Activated CD8-positive, alpha-beta T cell treated with anti-CD3 and anti-CD28 coated beads, Interleukin-2, amount 10 ng/mL, durations not matched to agents 7 days and 5 days (primary cell): ENCODE data around the gene RUBCNL. TPM values are rescaled to one million over a fixed set of nuclear protein-coding genes. Genes with fewer than 3 reads are reported as not detected.
A peak's percentile ranks its signal among the peaks of the same experiment; 100 is the strongest.

Source experiments
- ATAC-seq: fragments of 150-1000 bp; cut with Tn5 transposase; one replicate; pipeline ENCODE4 v1.10.0; 2021; ENCODE audit warnings: moderate library complexity
- CTCF ChIA-PET: fragments of 350-600 bp; sonication (Branson Sonifier 250); formaldehyde crosslinking; loops from one replicate; lab custom pipeline; 2021; ENCODE audit warnings: antibody characterized with exemption; lab: Charles Lee
- POLR2A ChIA-PET: fragments of 350-600 bp; sonication (Branson Sonifier 250); formaldehyde crosslinking; loops from one replicate; lab custom pipeline; 2021; ENCODE audit warnings: antibody characterized with exemption; lab: Charles Lee
- DNase-seq: peaks from one replicate; pipeline ENCODE4 v3.0.0-alpha.2; 2020
- H3K27ac Mint-ChIP-seq: one replicate; pipeline ENCODE4 v1.8.0; 2021; ENCODE audit warnings: mild to moderate bottlenecking, mixed read lengths
- H3K27me3 Mint-ChIP-seq: one replicate; pipeline ENCODE4 v1.8.0; 2021; ENCODE audit warnings: low read depth, mixed read lengths
- H3K36me3 Mint-ChIP-seq: one replicate; pipeline ENCODE4 v1.8.0; 2021; ENCODE audit warnings: low read depth, mixed read lengths
- H3K4me1 Mint-ChIP-seq: one replicate; pipeline ENCODE4 v1.8.0; 2021; ENCODE audit warnings: low read depth, mixed read lengths
- H3K4me3 Mint-ChIP-seq: one replicate; pipeline ENCODE4 v1.8.0; 2021; ENCODE audit warnings: mild to moderate bottlenecking, mixed read lengths
- H3K9me3 Mint-ChIP-seq: one replicate; pipeline ENCODE4 v1.8.0; 2022; ENCODE audit warnings: mixed read lengths; ENCODE audit not compliant: insufficient read depth
- total RNA-seq, 2 experiments: library from RNA; stranded (reverse); gene quantifications; one replicate each; pipeline ENCODE4 v1.2.3, GENCODE V29; 2021

The RUBCNL gene
- total RNA-seq, 2 experiments from 2014 or later = 0.21 TPM; not detected in 1

- no peak for ATAC-seq
- Mint-ChIP-seq H3K27me3 (no peaks in the 10 kb centered on the region), H3K4me1 (peaks cover 28% of the 10 kb centered on the region), H3K27ac (no peak overlapping the region), H3K4me3 (no peak overlapping the region), H3K9me3 (peaks cover 19% of the 10 kb centered on the region), H3K36me3 (peaks cover 29% of the 10 kb centered on the region)
- POLR2A ChIA-PET = no interaction called here
- CTCF ChIA-PET = interaction anchor here (1.2 kb wide), 1 partner anchor 18 kb away, joined by 3 read pairs; no protein-coding TSS in a partner anchor
- DNase-seq = no peak
Observed at GRCh38 chr13:46315491-46316075, 71.5 kb downstream of the RUBCNL start.

DNA sequence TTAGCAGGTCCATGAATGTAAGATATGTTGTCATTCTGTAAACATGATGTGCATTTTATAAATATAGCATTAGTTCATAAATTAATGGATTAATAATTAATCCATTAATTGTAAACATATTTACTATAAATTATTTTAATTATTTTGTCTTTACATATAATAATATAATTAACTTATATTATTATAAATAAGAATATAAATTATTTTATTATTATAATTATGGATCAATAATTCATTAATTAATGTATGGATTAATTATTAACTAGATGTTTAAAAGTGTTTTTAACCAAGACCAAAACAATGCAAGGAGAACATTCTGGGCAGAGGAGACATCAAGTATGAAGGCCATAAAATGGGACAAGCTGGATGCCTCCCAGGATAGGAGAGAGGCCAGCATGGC lies 72.0 kb downstream of the RUBCNL start:
- no peak overlapping the region for H3K27ac Mint-ChIP-seq
- H3K4me1 Mint-ChIP-seq = peaks cover 23% of the 10 kb centered on the region
- H3K4me3 Mint-ChIP-seq = no peak overlapping the region
- POLR2A ChIA-PET = no interaction called here
- no peak for DNase-seq
- H3K36me3 Mint-ChIP-seq = peaks cover 29% of the 10 kb centered on the region
- CTCF ChIA-PET = interaction anchor here (1.1 to 2.6 kb wide), 6 partner anchors 13 to 691 kb away, joined by 3 to 22 read pairs (median 4); no protein-coding TSS in a partner anchor
- no peaks in the 10 kb centered on the region for H3K27me3 Mint-ChIP-seq
- no peak for ATAC-seq
- H3K9me3 Mint-ChIP-seq = peaks cover 22% of the 10 kb centered on the region

DNA sequence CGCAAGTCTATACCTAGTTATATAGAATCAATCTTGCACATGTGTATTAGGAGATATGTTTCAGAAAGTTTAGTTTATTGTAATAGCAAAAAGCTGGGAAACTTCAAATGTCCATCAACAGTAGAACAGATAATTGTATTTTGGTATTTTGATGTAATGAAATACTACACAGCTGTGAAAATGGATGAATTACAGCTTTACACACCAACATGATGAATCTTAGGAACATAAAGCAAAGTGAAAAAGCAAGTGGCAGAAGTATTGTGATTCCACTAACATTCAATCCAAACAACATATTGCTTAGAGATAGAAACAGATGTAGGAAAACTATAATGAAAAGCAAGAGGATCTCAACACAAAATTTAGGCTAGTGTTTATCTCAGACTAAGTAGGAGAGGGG lies 72.5 kb downstream of the RUBCNL start:
- H3K27ac Mint-ChIP-seq = no peak overlapping the region
- POLR2A ChIA-PET = no interaction called here

GRCh38 chr13:46313432-46314257 lies 73.4 kb downstream of the RUBCNL start:
- H3K4me3 Mint-ChIP-seq = peak overlapping the region; percentile 57

More for the DNA sequence above, 72.5 kb downstream of the RUBCNL start:
- H3K4me1 Mint-ChIP-seq = peaks cover 23% of the 10 kb centered on the region
- ATAC-seq (no peak), DNase-seq (no peak)
- H3K27me3 Mint-ChIP-seq = no peaks in the 10 kb centered on the region
- peaks cover 22% of the 10 kb centered on the region for H3K9me3 Mint-ChIP-seq
- no peak overlapping the region for H3K4me3 Mint-ChIP-seq
- peaks cover 32% of the 10 kb centered on the region for H3K36me3 Mint-ChIP-seq
- CTCF ChIA-PET = interaction anchor here (1.1 to 2.6 kb wide), 6 partner anchors 10 to 691 kb away, joined by 3 to 22 read pairs (median 6); no protein-coding TSS in a partner anchor

GRCh38 chr13:46313024-46313423 lies 74.0 kb downstream of the RUBCNL start:
- ChIA-PET CTCF (interaction anchor here (1.0 to 2.6 kb wide), 9 partner anchors 9 to 689 kb away, joined by 3 to 22 read pairs (median 4); no protein-coding TSS in a partner anchor), POLR2A (interaction anchor here (0.7 kb wide), 1 partner anchor 171 kb away, joined by 3 read pairs; no protein-coding TSS in a partner anchor)
- no peak overlapping the region for H3K27ac Mint-ChIP-seq
- peaks cover 22% of the 10 kb centered on the region for H3K9me3 Mint-ChIP-seq
- DNase-seq = no peak
- peaks cover 32% of the 10 kb centered on the region for H3K36me3 Mint-ChIP-seq
- no peaks in the 10 kb centered on the region for H3K27me3 Mint-ChIP-seq
- no peak for ATAC-seq
- no peak overlapping the region for H3K4me3 Mint-ChIP-seq
- H3K4me1 Mint-ChIP-seq = peaks cover 23% of the 10 kb centered on the region

More at GRCh38 chr13:46313432-46314257, 73.4 kb downstream of the RUBCNL start:
- DNase-seq (no peak), ATAC-seq (peak; percentile 57)
- Mint-ChIP-seq H3K27ac (peak overlapping the region; percentile 87), H3K27me3 (no peaks in the 10 kb centered on the region), H3K9me3 (peaks cover 22% of the 10 kb centered on the region), H3K36me3 (peaks cover 32% of the 10 kb centered on the region), H3K4me1 (peaks cover 23% of the 10 kb centered on the region)
- ChIA-PET POLR2A (interaction anchor here (0.7 to 1.0 kb wide), 4 partner anchors 18 to 262 kb away, joined by 3 to 4 read pairs (median 3); no protein-coding TSS in a partner anchor), CTCF (interaction anchor here (0.7 to 2.6 kb wide), 12 partner anchors 8 to 829 kb away, joined by 3 to 22 read pairs (median 4); no protein-coding TSS in a partner anchor)

GRCh38 chr13:46311217-46311616 lies 75.8 kb downstream of the RUBCNL start:
- Mint-ChIP-seq H3K27me3 (no peaks in the 10 kb centered on the region), H3K36me3 (peaks cover 30% of the 10 kb centered on the region), H3K9me3 (peaks cover 22% of the 10 kb centered on the region), H3K4me1 (peaks cover 18% of the 10 kb centered on the region), H3K4me3 (no peak overlapping the region), H3K27ac (no peak overlapping the region)
- CTCF ChIA-PET = interaction anchor here (1.5 to 1.7 kb wide), 2 partner anchors 13 to 14 kb away, joined by 3 read pairs; no protein-coding TSS in a partner anchor
- ATAC-seq (no peak), DNase-seq (no peak)
- POLR2A ChIA-PET = no interaction called here

DNA sequence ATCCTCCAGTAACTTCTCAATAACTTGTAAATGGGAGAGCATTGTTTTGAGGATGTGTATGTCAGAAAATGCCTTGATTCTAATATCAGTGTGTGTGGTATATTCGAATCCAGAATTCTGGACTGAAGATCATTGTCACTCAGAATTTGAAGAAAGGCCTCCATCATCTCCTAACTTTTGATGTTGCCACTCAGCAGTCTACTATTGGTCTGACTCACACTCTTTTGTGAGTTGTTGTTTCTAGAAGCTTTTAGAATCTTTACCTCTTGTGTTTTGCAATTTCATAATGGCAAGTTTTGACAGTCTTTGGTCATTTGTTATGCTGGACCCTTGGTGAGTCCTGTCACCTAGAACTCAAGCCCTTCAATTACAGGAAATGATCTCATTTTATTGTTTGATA lies 77.0 kb downstream of the RUBCNL start:
- no peak overlapping the region for H3K27ac Mint-ChIP-seq
- peaks cover 22% of the 10 kb centered on the region for H3K9me3 Mint-ChIP-seq
- no peak overlapping the region for H3K4me3 Mint-ChIP-seq
- CTCF ChIA-PET = interaction anchor here (1.2 to 1.7 kb wide), 3 partner anchors 11 to 13 kb away, joined by 3 to 4 read pairs (median 3); no protein-coding TSS in a partner anchor
- ATAC-seq = no peak
- H3K4me1 Mint-ChIP-seq = peaks cover 15% of the 10 kb centered on the region
- DNase-seq = no peak
- POLR2A ChIA-PET = no interaction called here
- H3K36me3 Mint-ChIP-seq = peaks cover 26% of the 10 kb centered on the region
- H3K27me3 Mint-ChIP-seq = no peaks in the 10 kb centered on the region

- Mint-ChIP-seq H3K36me3 (peaks cover 16% of the 10 kb centered on the region), H3K4me1 (peaks cover 15% of the 10 kb centered on the region), H3K9me3 (peaks cover 13% of the 10 kb centered on the region), H3K27me3 (no peaks in the 10 kb centered on the region), H3K4me3 (no peak overlapping the region), H3K27ac (no peak overlapping the region)
- CTCF ChIA-PET = interaction anchor here (1.9 kb wide), 1 partner anchor 14 kb away, joined by 7 read pairs; no protein-coding TSS in a partner anchor
- POLR2A ChIA-PET = interaction anchor here (1.0 kb wide), 1 partner anchor 11 kb away, joined by 3 read pairs; no protein-coding TSS in a partner anchor
- ATAC-seq (no peak), DNase-seq (no peak)
Observed at GRCh38 chr13:46307554-46307953, 79.5 kb downstream of the RUBCNL start.

- Mint-ChIP-seq H3K4me3 (no peak overlapping the region), H3K27me3 (no peaks in the 10 kb centered on the region), H3K27ac (no peak overlapping the region), H3K9me3 (peaks cover 6% of the 10 kb centered on the region), H3K4me1 (peaks cover 14% of the 10 kb centered on the region), H3K36me3 (peaks cover 15% of the 10 kb centered on the region)
- CTCF ChIA-PET = interaction anchor here (0.6 to 2.3 kb wide), 6 partner anchors 9 to 767 kb away, joined by 3 to 9 read pairs (median 4); no protein-coding TSS in a partner anchor
- ATAC-seq (no peak), DNase-seq (no peak)
- POLR2A ChIA-PET = interaction anchor here (0.6 kb wide), 1 partner anchor 63 kb away, joined by 5 read pairs; no protein-coding TSS in a partner anchor
Observed at GRCh38 chr13:46304546-46304945, 82.5 kb downstream of the RUBCNL start.

DNA sequence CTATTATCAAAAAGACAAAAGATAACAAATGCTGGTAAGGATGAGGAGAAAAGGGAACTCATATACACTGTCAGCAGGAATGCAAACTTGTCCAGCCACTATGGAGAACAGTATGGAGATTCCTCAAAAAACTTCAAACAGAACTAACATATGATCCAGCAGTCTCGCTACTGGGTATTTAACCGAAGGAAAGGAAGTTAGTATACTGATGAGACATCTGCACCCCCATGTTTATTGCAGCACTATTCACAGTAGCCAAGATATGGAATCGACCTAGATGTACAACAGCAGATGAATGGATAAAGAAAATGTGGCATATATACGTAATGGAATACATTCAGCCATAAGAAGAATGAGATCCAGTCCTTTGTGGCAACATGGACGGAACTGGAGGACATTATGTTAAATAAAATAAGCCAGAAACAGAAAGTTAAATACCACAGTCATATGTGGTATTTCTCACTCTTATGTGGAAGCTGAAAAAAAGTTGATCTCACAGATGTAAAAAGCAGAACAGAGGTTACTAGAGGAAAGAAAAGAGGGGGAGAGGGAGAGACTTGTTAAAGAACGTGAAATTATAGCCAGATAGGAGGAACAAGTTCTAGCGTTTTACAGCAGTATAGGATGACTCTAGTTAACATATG lies 83.2 kb downstream of the RUBCNL start:
- ChIA-PET CTCF (interaction anchor here (0.6 to 2.3 kb wide), 6 partner anchors 8 to 767 kb away, joined by 3 to 9 read pairs (median 4); no protein-coding TSS in a partner anchor), POLR2A (no interaction called here)
- DNase-seq = no peak
- Mint-ChIP-seq H3K9me3 (peaks cover 8% of the 10 kb centered on the region), H3K27ac (peak overlapping the region; percentile 11), H3K4me1 (peaks cover 14% of the 10 kb centered on the region), H3K36me3 (peaks cover 20% of the 10 kb centered on the region), H3K27me3 (no peaks in the 10 kb centered on the region), H3K4me3 (peak overlapping the region; percentile 2)
- peak; percentile 53 for ATAC-seq
